H9 (cell line): Measurements from ENCODE around the gene OR2AK2. TPM values are rescaled to one million over a fixed set of nuclear protein-coding genes. Genes with fewer than 3 reads are reported as not detected.

Experiments used
- DNase-seq: peaks from one replicate; pipeline ENCODE4 v3.0.0-alpha.2; 2017
- H2AFZ ChIP-seq: one replicate; pipeline ENCODE4 v1.6.1; 2013; ENCODE audit warnings: mild to moderate bottlenecking, low read length, control low read depth, moderate library complexity
- H2AK5ac ChIP-seq: 2 replicates; pipeline ENCODE4 v1.6.1; 2013; ENCODE audit warnings: low read length, control low read depth, mixed read lengths; ENCODE audit not compliant: insufficient read length
- H2BK120ac ChIP-seq: one replicate; pipeline ENCODE4 v1.6.1; 2013; ENCODE audit warnings: low read depth, mild to moderate bottlenecking, low read length, control low read depth, inconsistent platforms; ENCODE audit not compliant: poor library complexity, severe bottlenecking
- H2BK12ac ChIP-seq: 2 replicates; pipeline ENCODE4 v1.6.1; 2013; ENCODE audit warnings: low read length, control low read depth, mixed read lengths, low read depth; ENCODE audit not compliant: insufficient read length
- H2BK15ac ChIP-seq: 2 replicates; pipeline ENCODE4 v1.6.1; 2013; ENCODE audit warnings: low read depth, low read length, control low read depth
- H2BK20ac ChIP-seq: one replicate; pipeline ENCODE4 v1.6.1; 2013; ENCODE audit warnings: low read depth, mild to moderate bottlenecking, low read length, control low read depth, inconsistent platforms; ENCODE audit not compliant: poor library complexity, severe bottlenecking
- H2BK5ac ChIP-seq: 2 replicates; pipeline ENCODE4 v1.6.1; 2013; ENCODE audit warnings: low read length, control low read depth, mixed read lengths; ENCODE audit not compliant: insufficient read length
- H3K14ac ChIP-seq: 2 replicates; pipeline ENCODE4 v1.6.1; 2013; ENCODE audit warnings: low read length, control low read depth; ENCODE audit not compliant: insufficient read depth
- H3K18ac ChIP-seq: 2 replicates; pipeline ENCODE4 v1.6.1; 2013; ENCODE audit warnings: low read depth, mild to moderate bottlenecking, mixed read lengths, low read length, control low read depth; ENCODE audit not compliant: insufficient read length
- H3K23ac ChIP-seq: 2 replicates; pipeline ENCODE4 v1.6.1; 2013; ENCODE audit warnings: low read length, control low read depth, mixed read lengths, low read depth; ENCODE audit not compliant: insufficient read length
- H3K23me2 ChIP-seq: 2 replicates; pipeline ENCODE4 v1.6.1; 2013; ENCODE audit warnings: low read depth, mild to moderate bottlenecking, mixed read lengths, low read length, control low read depth; ENCODE audit not compliant: insufficient read length, poor library complexity, severe bottlenecking
- H3K27ac ChIP-seq: 2 replicates; pipeline ENCODE4 v1.5.1; 2013; ENCODE audit warnings: low read length, control low read depth, mixed read lengths, low read depth; ENCODE audit not compliant: insufficient read length
- H3K27me3 ChIP-seq: 2 replicates; pipeline ENCODE4 v1.6.1; 2013; ENCODE audit warnings: low read length, control low read depth, inconsistent platforms; ENCODE audit not compliant: insufficient read depth
- H3K4ac ChIP-seq: 2 replicates; pipeline ENCODE4 v1.6.1; 2013; ENCODE audit warnings: low read depth, mild to moderate bottlenecking, control low read depth, inconsistent platforms, low read length, moderate library complexity
- H3K4me1 ChIP-seq: 2 replicates; pipeline ENCODE4 v1.6.1; 2013; ENCODE audit warnings: low read length, control low read depth, inconsistent platforms; ENCODE audit not compliant: insufficient read depth
- H3K4me2 ChIP-seq: 2 replicates; pipeline ENCODE4 v1.6.1; 2013; ENCODE audit warnings: low read length, control low read depth, mixed read lengths; ENCODE audit not compliant: insufficient read length, insufficient read depth
- H3K56ac ChIP-seq: 2 replicates; pipeline ENCODE4 v1.6.1; 2013; ENCODE audit warnings: low read depth, mild to moderate bottlenecking, mixed read lengths, low read length, control low read depth; ENCODE audit not compliant: insufficient read length
- H3K79me1 ChIP-seq: 2 replicates; pipeline ENCODE4 v1.6.1; 2013; ENCODE audit warnings: low read depth, mild to moderate bottlenecking, moderate library complexity, low read length, control low read depth, inconsistent platforms; ENCODE audit not compliant: insufficient read depth, poor library complexity, severe bottlenecking
- H3K79me2 ChIP-seq: 2 replicates; pipeline ENCODE4 v1.6.1; 2013; ENCODE audit warnings: low read length, control low read depth, inconsistent platforms; ENCODE audit not compliant: insufficient read depth
- H3K9ac ChIP-seq: 2 replicates; pipeline ENCODE4 v1.6.1; 2013; ENCODE audit warnings: low read length, control low read depth, mixed read lengths; ENCODE audit not compliant: insufficient read length; ENCODE audit errors: extremely low read depth
- H3K9me3 ChIP-seq: one replicate; pipeline ENCODE4 v1.6.1; 2013; ENCODE audit warnings: low read depth, low read length, inconsistent platforms; ENCODE audit not compliant: control insufficient read depth
- H3T11ph ChIP-seq: one replicate; pipeline ENCODE4 v1.6.1; 2013; ENCODE audit warnings: mild to moderate bottlenecking, low read length, control low read depth, inconsistent platforms
- H4K20me1 ChIP-seq: one replicate; pipeline ENCODE4 v1.6.1; 2013; ENCODE audit not compliant: control insufficient read depth, insufficient read length, insufficient read depth
- H4K5ac ChIP-seq: 2 replicates; pipeline ENCODE4 v1.6.1; 2013; ENCODE audit warnings: low read depth, mild to moderate bottlenecking, mixed read lengths, low read length, control low read depth; ENCODE audit not compliant: insufficient read length
- H4K8ac ChIP-seq: replicated peaks from 2 replicates; pipeline ENCODE4 v1.6.1; 2013; ENCODE audit warnings: low read length, control low read depth, mixed read lengths, low read depth; ENCODE audit not compliant: insufficient read length
- H4K91ac ChIP-seq: 2 replicates; pipeline ENCODE4 v1.6.1; 2013; ENCODE audit warnings: low read depth, mild to moderate bottlenecking, moderate library complexity, mixed read lengths, low read length, control low read depth; ENCODE audit not compliant: insufficient read length
- H3K27ac Mint-ChIP-seq, 3 experiments: 2 replicates in 2 of 3; 3 replicates in 1 of 3; pipeline ENCODE4 v1.8.0; 2020 to 2021; ENCODE audit warnings: mixed read lengths in 3 of 3, mild to moderate bottlenecking in 1 of 3, moderate library complexity in 1 of 3
- H3K27me3 Mint-ChIP-seq: 2 replicates; pipeline ENCODE4 v1.8.0; 2021; ENCODE audit warnings: low read depth, mild to moderate bottlenecking, moderate library complexity, mixed read lengths
- H3K36me3 Mint-ChIP-seq, 3 experiments: 2 replicates in 2 of 3; 3 replicates in 1 of 3; pipeline ENCODE4 v1.8.0; 2020 to 2021; ENCODE audit warnings: low read depth in 3 of 3, mixed read lengths in 3 of 3; ENCODE audit not compliant: insufficient read depth in 1 of 3
- H3K4me1 Mint-ChIP-seq, 2 experiments: 2 replicates each; pipeline ENCODE4 v1.8.0; 2020; ENCODE audit warnings: mixed read lengths in 2 of 2
- H3K4me3 Mint-ChIP-seq, 2 experiments: 2 replicates in 1 of 2; 3 replicates in 1 of 2; pipeline ENCODE4 v1.8.0; 2020 to 2021; ENCODE audit warnings: mild to moderate bottlenecking in 2 of 2, mixed read lengths in 2 of 2, moderate library complexity in 1 of 2
- H3K9me3 Mint-ChIP-seq, 2 experiments: 2 replicates in 1 of 2; 3 replicates in 1 of 2; pipeline ENCODE4 v1.8.0; 2020; ENCODE audit warnings: mild to moderate bottlenecking in 2 of 2, mixed read lengths in 2 of 2, moderate library complexity in 1 of 2
- WGBS: extraction: QIAGEN DNeasy Blood & Tissue Kit; methylation state at CpG from one replicate; pipeline ENCODE4 v1.1.7; 2013; ENCODE audit warnings: missing lambda C conversion rate, low lambda C conversion rate, mixed read lengths; ENCODE audit not compliant: insufficient read length; ENCODE audit errors: extremely low coverage; 5-methylcytosine and 5-hydroxymethylcytosine counted together
- total RNA-seq: library from RNA; stranded (reverse); gene quantifications from 2 replicates; pipeline ENCODE4 v1.2.1, GENCODE V29; 2021
- TF ChIP-seq, protein P1 (sequence below): fragments of 200-600 bp; sonication (generic); conservative IDR thresholded peaks from 3 replicates; pipeline ENCODE4 v1.8.0; 2021; ENCODE audit warnings: antibody characterized with exemption, mild to moderate bottlenecking

Gene OR2AK2
- total RNA-seq, 1 experiment from 2014 or later, result not detected

GRCh38 chr1:247935781-247936180, 29.3 kb upstream of the OR2AK2 start:
- Histone ChIP-seq H4K5ac (no peak overlapping the region), H4K91ac (no peak overlapping the region), H3K14ac (no peak overlapping the region), H3K9me3 (peaks cover 4% of the 10 kb centered on the region), H2AK5ac (no peak overlapping the region), H3K4ac (no peak overlapping the region), H3K79me2 (no peaks in the 10 kb centered on the region), H2AFZ (no peak overlapping the region), H2BK120ac (no peak overlapping the region), H3K56ac (no peak overlapping the region), H3K4me1 (no peaks in the 10 kb centered on the region), H3K9ac (no peak overlapping the region), H3K4me2 (no peak overlapping the region), H3K79me1 (no peaks in the 10 kb centered on the region), H3T11ph (no peak overlapping the region), H4K8ac (no peak overlapping the region), H3K23me2 (no peaks in the 10 kb centered on the region), H2BK5ac (no peak overlapping the region), H3K23ac (no peak overlapping the region), H3K27ac (no peak overlapping the region), H2BK15ac (no peak overlapping the region), H2BK20ac (no peak overlapping the region), H2BK12ac (no peak overlapping the region), H3K18ac (no peak overlapping the region), H3K27me3 (no peaks in the 10 kb centered on the region), H4K20me1 (no peaks in the 10 kb centered on the region)
- DNase-seq, result no peak
- TF ChIP-seq, protein P1, sequence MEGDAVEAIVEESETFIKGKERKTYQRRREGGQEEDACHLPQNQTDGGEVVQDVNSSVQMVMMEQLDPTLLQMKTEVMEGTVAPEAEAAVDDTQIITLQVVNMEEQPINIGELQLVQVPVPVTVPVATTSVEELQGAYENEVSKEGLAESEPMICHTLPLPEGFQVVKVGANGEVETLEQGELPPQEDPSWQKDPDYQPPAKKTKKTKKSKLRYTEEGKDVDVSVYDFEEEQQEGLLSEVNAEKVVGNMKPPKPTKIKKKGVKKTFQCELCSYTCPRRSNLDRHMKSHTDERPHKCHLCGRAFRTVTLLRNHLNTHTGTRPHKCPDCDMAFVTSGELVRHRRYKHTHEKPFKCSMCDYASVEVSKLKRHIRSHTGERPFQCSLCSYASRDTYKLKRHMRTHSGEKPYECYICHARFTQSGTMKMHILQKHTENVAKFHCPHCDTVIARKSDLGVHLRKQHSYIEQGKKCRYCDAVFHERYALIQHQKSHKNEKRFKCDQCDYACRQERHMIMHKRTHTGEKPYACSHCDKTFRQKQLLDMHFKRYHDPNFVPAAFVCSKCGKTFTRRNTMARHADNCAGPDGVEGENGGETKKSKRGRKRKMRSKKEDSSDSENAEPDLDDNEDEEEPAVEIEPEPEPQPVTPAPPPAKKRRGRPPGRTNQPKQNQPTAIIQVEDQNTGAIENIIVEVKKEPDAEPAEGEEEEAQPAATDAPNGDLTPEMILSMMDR, result no peak
- H3K27ac Mint-ChIP-seq, result no peak overlapping the region
- no peak overlapping the region for H3K4me3 Mint-ChIP-seq
- no peaks in the 10 kb centered on the region for H3K4me1 Mint-ChIP-seq
- no CpG with 5 or more reads among the region's 9 CpGs for WGBS
- peaks cover 1% of the 10 kb centered on the region; the same call in 1 of the 2 replicates for H3K27me3 Mint-ChIP-seq
- H3K36me3 Mint-ChIP-seq, result peaks cover 8 to 11% (median 9%) of the 10 kb centered on the region in 3 experiments; a peak in 4 of 7 replicates
- peaks cover 55 to 57% of the 10 kb centered on the region in 2 experiments for H3K9me3 Mint-ChIP-seq
